Testis (tissue), 3 donors: ENCODE measurements around the gene RHBDD3. TPM values are rescaled to one million over a fixed set of nuclear protein-coding genes. Genes with fewer than 3 reads are reported as not detected.
"Not testable (repeated sequence)": the region's sequence is repeated elsewhere in the genome, so short reads cannot be mapped to it uniquely, and the experiment has no call there.

Experiments
- DNase-seq: peaks from one replicate; pipeline ENCODE4 v3.0.0-alpha.2; 2019
- H3K27ac ChIP-seq, 2 donors: fragments of 200-600 bp; sonication (generic); one replicate each; pipeline ENCODE4 v1.5.1; 2019
- H3K27me3 ChIP-seq: fragments of 200-600 bp; sonication (generic); one replicate; pipeline ENCODE4 v1.5.1; 2019
- H3K36me3 ChIP-seq: fragments of 200-600 bp; sonication (generic); one replicate; pipeline ENCODE4 v1.5.1; 2017; ENCODE audit warnings: low read depth; ENCODE audit errors: missing control alignments
- H3K4me1 ChIP-seq: fragments of 200-600 bp; sonication (generic); one replicate; pipeline ENCODE4 v1.5.1; 2019
- H3K4me3 ChIP-seq, 2 donors: fragments of 200-600 bp; sonication (generic); one replicate each; pipeline ENCODE4 v1.5.1; 2017 to 2019
- H3K9me3 ChIP-seq: fragments of 200-600 bp; sonication (generic); one replicate; pipeline ENCODE4 v1.5.1; 2017
- POLR2A ChIP-seq: fragments of 450-650 bp; IDR thresholded peaks from one replicate; pipeline ENCODE4 v1.6.1; 2017; ENCODE audit warnings: antibody characterized with exemption, mild to moderate bottlenecking, moderate library complexity
- WGBS, 2 donors: methylation state at CpG; one replicate each; pipeline ENCODE4 v1.1.5; 2018; 5-methylcytosine and 5-hydroxymethylcytosine counted together
- intact Hi-C: fragments of 100-400 bp; cut with DNase I; formaldehyde crosslinking; loops from one replicate; pipeline ENCODE4 v1.15.1; 2023; ENCODE audit warnings: low total_unique reads
- polyA plus RNA-seq: library from polyadenylated mRNA; stranded (reverse); fragments of 350-450 nt; fragmentation: Illumina TruSeq; extraction: RNeasy Lipid Tissue Mini Kit (QIAGEN cat#74804); gene quantifications from one replicate; pipeline ENCODE4 v1.2.3, GENCODE V29; 2014; ENCODE audit warnings: low read depth, low replicate concordance; ENCODE audit not compliant: insufficient read depth
- total RNA-seq, 2 donors: library from RNA; depleted of rRNA; stranded (reverse); fragments of >200 nt; gene quantifications; one replicate each; pipeline ENCODE4 v1.2.3, GENCODE V29; 2016
- TF ChIP-seq, protein P1 (sequence below), 3 experiments: fragments of 450-650 bp in 2 of 3; fragments of 200-600 bp in 1 of 3; sonication (generic) in 1 of 3; IDR thresholded peaks; one replicate each; pipeline ENCODE4 v1.5.1; 2016 to 2019; ENCODE audit warnings: antibody characterized with exemption in 3 of 3, mild to moderate bottlenecking in 2 of 3, moderate library complexity in 1 of 3

The RHBDD3 gene
- total and polyA plus RNA-seq, 3 donors from 2014 or later = 55.1 to 99.2 (median 66.8) TPM

DNA sequence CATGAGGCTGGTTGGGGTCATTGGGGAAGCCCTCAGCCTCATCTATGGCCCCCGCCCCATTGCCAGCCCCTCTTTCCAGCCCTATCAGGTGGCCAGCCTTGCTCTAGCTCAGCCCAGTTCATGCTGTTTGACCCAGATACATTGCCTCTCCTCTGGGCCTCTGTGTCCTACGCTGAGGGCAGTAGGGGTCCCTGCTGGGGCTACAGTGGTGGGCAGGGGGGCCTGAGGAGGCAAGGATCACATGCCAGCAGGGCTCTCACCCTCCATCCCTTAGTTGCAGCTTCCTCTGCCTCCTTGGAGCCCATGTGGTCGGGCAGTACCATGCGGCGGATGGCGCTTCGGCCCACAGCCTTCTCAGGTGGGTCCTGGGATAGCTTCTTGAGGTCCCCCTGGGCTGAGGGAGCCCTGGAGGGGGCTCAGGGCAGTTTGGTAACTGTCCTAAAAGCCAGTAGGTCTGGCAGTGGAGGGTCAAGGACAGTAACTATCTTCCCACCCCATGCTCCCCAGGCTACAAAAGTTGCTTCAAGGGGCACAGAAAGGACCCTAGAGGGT is 42.8 kb downstream of the RHBDD3 start:
- 89 to 96% methylated on average over 5 to 7 of the region's 7 CpGs for WGBS, 2 donors
- intact Hi-C loops = no loop called here
- H3K27ac ChIP-seq = peak overlapping the region in 1 of 2 donors; percentile 57
- TF ChIP-seq POLR2A = no peak
- TF ChIP-seq, protein P1, sequence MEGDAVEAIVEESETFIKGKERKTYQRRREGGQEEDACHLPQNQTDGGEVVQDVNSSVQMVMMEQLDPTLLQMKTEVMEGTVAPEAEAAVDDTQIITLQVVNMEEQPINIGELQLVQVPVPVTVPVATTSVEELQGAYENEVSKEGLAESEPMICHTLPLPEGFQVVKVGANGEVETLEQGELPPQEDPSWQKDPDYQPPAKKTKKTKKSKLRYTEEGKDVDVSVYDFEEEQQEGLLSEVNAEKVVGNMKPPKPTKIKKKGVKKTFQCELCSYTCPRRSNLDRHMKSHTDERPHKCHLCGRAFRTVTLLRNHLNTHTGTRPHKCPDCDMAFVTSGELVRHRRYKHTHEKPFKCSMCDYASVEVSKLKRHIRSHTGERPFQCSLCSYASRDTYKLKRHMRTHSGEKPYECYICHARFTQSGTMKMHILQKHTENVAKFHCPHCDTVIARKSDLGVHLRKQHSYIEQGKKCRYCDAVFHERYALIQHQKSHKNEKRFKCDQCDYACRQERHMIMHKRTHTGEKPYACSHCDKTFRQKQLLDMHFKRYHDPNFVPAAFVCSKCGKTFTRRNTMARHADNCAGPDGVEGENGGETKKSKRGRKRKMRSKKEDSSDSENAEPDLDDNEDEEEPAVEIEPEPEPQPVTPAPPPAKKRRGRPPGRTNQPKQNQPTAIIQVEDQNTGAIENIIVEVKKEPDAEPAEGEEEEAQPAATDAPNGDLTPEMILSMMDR (IDR thresholded peaks at IDR 0.05) = no peak
- H3K27me3 ChIP-seq = no peaks in the 10 kb centered on the region
- peaks cover 16% of the 10 kb centered on the region for H3K4me1 ChIP-seq
- H3K9me3 ChIP-seq = no peaks in the 10 kb centered on the region
- no peak for DNase-seq
- no peak overlapping the region for H3K4me3 ChIP-seq
- no peaks in the 10 kb centered on the region for H3K36me3 ChIP-seq

DNA sequence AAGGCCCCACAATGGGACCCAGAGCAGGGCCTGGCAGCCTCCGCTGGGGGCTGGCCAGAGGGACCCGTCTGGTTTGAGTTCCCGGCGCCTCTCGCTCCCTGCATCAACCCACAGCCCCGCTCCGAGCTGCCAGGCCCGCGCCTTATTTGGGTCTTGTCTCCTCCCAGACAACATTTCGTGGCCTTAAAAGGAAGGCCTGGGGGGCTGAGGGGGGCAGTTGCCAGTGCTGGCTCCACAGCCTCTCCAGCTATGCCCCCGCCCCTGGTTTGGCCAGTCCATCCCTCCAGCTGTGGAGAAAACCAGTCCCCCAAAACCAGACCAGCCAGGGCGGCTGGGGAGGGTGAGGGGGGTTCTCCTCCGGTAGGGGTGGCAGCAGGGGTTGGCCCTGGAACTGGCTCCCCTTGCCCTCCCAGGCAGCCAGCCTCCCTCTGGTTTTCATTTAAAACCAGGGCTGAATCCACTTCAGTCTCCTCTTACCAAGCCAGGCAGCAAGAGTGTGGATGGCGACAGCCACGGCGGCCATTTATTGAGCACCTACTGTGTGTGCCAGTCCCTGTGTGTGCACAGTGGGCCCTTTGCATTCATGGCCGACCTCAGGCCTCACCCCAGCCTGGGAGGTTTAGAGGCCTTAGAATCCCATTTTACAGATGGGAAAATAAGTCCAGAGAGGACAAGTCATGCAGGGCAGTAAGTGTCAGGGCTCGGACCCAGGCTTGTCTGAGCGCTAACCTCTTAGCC is 43.5 kb downstream of the RHBDD3 start:
- Histone ChIP-seq H3K4me1 (peaks cover 19% of the 10 kb centered on the region), H3K27ac (no peak overlapping the region), H3K27me3 (no peaks in the 10 kb centered on the region), H3K9me3 (no peaks in the 10 kb centered on the region), H3K4me3 (no peak overlapping the region), H3K36me3 (no peaks in the 10 kb centered on the region)
- intact Hi-C loops = no loop called here
- 86 to 87% methylated on average over 17 to 19 of the region's 19 CpGs for WGBS, 2 donors
- DNase-seq = no peak
- no peak for TF ChIP-seq POLR2A
- TF ChIP-seq, protein P1 (IDR thresholded peaks at IDR 0.05) = no peak

DNA sequence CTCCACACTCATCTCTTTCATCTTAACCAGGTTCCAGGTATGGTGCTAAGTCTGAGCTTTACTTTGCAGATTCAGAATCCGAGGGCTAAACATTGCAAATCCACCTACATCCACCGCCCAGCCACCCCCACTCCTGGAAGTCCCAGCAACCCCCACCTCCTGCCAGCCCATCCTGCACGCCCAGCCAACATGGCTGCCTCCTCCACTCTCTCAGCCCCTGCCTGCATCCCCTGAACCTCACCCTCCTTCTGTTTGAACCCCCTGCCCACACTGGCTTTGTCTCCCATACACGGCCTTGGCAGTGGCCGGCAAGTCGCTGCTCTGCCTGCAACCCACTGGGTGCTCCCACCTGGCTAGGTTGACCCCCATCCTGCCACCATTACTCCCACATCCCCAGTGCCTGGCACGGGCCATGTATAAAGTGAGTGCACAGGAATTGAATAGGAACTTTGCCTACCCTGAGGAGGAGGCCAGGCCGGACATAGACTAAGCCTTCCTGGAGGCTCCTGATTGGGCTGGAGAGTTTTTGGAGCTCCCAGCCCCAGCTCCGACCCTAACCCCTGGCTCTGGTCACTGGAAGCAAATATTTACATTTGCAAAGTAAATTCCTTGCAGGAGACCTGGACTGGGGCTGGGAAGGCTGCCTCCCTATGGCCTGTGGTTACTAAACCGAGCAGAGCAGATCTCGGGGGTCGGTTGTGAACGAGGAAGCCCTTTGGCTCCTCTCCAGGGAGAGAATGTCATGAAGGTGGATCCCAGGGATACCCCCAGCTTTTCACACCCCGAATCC is 47.7 kb downstream of the RHBDD3 start:
- 74 to 79% methylated on average over 14 of the region's 14 CpGs for WGBS, 2 donors
- intact Hi-C loops = no loop called here
- no peak overlapping the region for H3K27ac ChIP-seq
- peaks cover 20% of the 10 kb centered on the region for H3K4me1 ChIP-seq
- H3K4me3 ChIP-seq = no peak overlapping the region
- no peak for DNase-seq
- no peaks in the 10 kb centered on the region for H3K36me3 ChIP-seq
- no peaks in the 10 kb centered on the region for H3K9me3 ChIP-seq
- H3K27me3 ChIP-seq = no peaks in the 10 kb centered on the region
- TF ChIP-seq, protein P1 (IDR thresholded peaks at IDR 0.05) = no peak
- TF ChIP-seq POLR2A = no peak

DNA sequence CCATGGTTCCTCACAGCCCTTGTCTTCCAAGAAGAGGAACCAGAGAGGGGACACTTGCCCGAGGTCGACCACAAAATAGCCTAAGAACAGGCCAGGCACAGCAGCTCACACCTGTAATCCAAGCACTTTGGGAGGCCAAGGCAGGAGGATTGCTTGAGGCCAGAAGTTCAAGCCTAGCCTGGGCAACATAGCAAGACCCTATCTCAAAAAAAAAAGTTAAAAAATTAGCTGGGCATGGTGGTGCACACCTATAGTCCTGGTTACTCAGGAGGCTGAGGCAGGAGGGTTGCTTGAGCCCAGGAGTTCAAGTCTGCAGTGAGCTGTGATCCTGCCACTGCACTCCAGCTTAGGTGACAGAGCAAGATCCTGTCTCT is 48.4 kb downstream of the RHBDD3 start:
- H3K4me1 ChIP-seq = peaks cover 15% of the 10 kb centered on the region
- H3K27ac ChIP-seq, H3K4me3 ChIP-seq, H3K27me3 ChIP-seq, intact Hi-C loops, H3K36me3 ChIP-seq, DNase-seq, H3K9me3 ChIP-seq: not testable (repeated sequence)
- WGBS, 2 donors = 76 to 79% methylated on average over 2 of the region's 2 CpGs

DNA sequence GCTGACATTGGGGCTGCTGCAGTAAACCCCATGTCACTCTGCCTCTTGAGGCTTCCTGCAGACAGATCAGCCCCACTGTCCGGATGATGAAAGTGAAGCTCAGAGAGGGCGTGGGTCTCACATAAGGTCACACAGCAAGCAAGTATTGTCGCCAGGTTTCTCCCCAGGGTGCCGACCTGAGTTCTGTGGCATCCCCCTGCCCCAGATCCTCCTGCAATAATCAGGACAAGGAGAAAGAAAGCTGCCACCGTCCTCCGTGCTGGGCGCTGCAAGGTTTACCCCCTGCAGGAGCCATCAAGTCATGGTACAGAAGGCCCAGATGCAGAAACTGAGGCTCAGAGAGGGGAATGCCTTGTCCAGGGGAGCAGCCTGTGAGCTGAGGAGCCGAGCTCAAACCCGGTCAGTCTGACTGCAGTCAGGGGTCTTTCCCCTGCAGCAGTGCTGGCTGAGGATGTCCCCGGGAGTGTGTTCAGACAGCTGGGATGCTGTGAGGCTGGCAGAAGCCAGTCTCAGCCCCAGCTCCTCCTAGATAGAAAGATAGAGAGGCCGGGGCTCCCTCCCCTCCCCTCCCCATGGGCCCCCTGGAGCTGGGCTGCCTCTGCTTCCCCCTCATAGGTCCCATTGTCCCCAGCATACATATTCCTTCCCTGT is 48.9 kb downstream of the RHBDD3 start:
- intact Hi-C loops = no loop called here
- WGBS, 2 donors = 75 to 83% methylated on average over 8 to 11 of the region's 11 CpGs
- DNase-seq = no peak
- Histone ChIP-seq H3K27ac (no peak overlapping the region), H3K27me3 (no peaks in the 10 kb centered on the region), H3K9me3 (no peaks in the 10 kb centered on the region), H3K4me3 (no peak overlapping the region), H3K36me3 (no peaks in the 10 kb centered on the region), H3K4me1 (peaks cover 15% of the 10 kb centered on the region)
- TF ChIP-seq POLR2A = no peak
- TF ChIP-seq, protein P1 (IDR thresholded peaks at IDR 0.05) = no peak
